Mononuclear cell (primary cell): ENCODE measurements around the gene RHBDF1. TPM values are rescaled to one million over a fixed set of nuclear protein-coding genes. Genes with fewer than 3 reads are reported as not detected.

ENCODE experiments used
- H3K27me3 ChIP-seq: 2 replicates; pipeline ENCODE4 v1.6.0; 2011; ENCODE audit warnings: low read length, control low read depth; ENCODE audit not compliant: insufficient read depth
- H3K4me1 ChIP-seq: 2 replicates; pipeline ENCODE4 v1.5.1; 2011; ENCODE audit warnings: mild to moderate bottlenecking, low read length, control low read depth; ENCODE audit not compliant: insufficient read depth
- H3K4me3 ChIP-seq: 2 replicates; pipeline ENCODE4 v1.5.1; 2011; ENCODE audit warnings: mild to moderate bottlenecking, low read length, moderate library complexity
- H3K9me3 ChIP-seq: 2 replicates; pipeline ENCODE4 v1.5.1; 2011; ENCODE audit warnings: low read depth, mild to moderate bottlenecking, control low read depth, low read length
- total RNA-seq: library from RNA; depleted of rRNA; stranded (reverse); fragments of >200 nt; gene quantifications from one replicate; pipeline ENCODE4 v1.2.3, GENCODE V29; 2012

The RHBDF1 gene, protein sequence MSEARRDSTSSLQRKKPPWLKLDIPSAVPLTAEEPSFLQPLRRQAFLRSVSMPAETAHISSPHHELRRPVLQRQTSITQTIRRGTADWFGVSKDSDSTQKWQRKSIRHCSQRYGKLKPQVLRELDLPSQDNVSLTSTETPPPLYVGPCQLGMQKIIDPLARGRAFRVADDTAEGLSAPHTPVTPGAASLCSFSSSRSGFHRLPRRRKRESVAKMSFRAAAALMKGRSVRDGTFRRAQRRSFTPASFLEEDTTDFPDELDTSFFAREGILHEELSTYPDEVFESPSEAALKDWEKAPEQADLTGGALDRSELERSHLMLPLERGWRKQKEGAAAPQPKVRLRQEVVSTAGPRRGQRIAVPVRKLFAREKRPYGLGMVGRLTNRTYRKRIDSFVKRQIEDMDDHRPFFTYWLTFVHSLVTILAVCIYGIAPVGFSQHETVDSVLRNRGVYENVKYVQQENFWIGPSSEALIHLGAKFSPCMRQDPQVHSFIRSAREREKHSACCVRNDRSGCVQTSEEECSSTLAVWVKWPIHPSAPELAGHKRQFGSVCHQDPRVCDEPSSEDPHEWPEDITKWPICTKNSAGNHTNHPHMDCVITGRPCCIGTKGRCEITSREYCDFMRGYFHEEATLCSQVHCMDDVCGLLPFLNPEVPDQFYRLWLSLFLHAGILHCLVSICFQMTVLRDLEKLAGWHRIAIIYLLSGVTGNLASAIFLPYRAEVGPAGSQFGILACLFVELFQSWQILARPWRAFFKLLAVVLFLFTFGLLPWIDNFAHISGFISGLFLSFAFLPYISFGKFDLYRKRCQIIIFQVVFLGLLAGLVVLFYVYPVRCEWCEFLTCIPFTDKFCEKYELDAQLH
- 0.21 TPM for total RNA-seq

DNA sequence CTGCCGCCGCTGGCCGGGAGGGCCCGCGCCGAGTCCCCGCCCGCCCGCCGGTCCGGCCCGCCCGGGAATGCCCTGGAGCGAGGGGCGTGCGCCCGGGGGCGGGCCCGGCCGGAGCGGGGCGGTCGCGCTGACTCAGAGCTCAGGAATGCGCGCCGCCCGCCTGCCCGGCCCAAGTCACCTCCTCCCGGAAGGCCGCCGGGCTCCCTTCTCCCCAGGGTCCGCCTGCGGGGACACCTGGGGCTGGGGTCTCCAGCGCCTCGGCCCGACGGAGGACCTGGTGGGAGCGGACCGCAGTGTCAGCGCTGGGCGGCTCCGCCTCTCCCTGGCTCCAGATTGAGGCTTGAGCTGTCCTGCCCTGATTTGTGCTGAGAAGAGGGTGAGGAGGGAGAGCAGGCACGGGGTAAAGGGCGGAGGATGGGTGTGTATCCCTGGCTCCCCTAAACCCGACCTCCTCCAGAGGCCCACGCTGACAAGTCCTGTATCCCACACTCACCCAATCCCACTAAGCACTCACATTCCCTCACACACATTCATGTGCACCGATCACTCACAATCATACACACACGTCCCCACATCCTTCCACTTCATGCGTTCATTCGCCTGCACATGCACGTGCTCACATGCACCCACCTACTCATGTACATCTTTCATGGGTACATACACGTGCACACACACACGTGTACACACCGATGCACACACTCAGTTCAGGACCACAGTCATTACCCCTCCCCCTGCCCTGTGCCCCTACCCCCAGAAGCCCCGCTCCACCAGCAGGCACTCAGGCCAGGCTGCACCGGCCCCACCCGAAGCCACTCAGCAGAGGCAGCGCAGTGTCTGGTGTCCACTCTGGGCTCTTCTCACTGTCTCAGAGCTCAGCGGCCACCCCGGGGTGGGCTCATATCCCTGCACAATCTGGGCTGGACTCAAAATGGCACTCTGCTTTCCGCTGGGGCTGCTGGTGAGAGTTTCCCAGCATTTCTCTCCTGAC, at the start of gene RHBDF1:
Gene RHBDF1, minus strand, starts transcription at position 71 of the 988 bp plus-strand sequence. CDS start 7,616 bp downstream, outside the sequence.
- Histone ChIP-seq H3K4me3 (no peak within 1 kb of the TSS), H3K27me3 (peaks cover 31% of the 10 kb centered on the region), H3K4me1 (peaks cover 23% of the 10 kb centered on the region), H3K9me3 (no peaks in the 10 kb centered on the region)

DNA sequence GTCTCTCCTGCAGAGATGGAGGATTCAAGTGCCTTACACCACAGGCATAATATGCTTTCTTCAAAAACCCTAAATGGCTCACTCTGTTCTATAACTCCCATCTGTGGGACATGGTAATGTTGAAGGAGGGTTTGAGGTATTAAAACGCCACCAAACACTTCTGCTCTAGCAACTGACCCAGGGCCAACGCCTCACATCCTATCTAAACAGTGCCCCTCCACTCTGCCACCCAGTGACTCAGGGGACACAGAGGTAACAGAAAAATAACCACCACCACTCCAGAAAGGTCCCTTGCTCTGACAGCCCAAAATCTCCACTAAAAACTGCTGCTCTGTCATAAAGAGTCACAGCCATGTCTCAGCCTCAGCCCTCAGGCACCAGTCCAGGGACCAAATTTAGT, 48.3 kb upstream of the RHBDF1 start:
- Histone ChIP-seq H3K9me3 (no peaks in the 10 kb centered on the region), H3K4me3 (no peak overlapping the region), H3K4me1 (no peaks in the 10 kb centered on the region), H3K27me3 (no peaks in the 10 kb centered on the region)

DNA sequence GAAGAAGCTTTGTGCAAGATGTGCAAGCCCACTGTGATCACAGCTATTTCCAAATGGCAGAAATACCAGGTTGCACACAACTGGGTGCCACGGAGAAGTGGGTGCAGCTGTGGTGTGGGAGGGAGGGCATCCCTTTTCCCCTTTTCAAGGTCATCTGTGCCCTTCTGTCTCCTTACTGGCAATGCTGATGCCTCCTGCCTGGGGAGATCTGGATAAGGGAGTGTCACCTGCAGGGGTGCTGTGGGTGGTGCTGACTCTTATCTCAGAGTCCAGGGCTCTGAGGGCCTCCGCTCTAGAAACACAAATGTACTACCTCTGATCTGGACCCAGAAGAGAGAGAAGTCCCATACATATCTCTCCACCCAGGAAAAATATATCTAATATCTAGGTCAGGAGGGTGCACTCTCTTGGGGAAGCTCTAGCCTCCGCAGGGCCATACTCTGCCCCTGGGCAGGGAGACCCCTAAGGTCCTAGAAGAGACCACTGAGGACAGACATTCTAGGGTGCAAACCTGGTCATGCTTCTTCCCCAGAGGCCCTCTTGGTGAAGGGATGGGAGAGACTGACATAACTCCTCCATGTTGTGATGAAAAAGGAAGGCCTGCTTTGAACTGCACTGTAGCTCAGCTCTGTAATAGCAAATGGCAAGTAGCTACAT, 47.5 kb upstream of the RHBDF1 start:
- H3K4me3 ChIP-seq: no peak overlapping the region
- no peaks in the 10 kb centered on the region for H3K27me3 ChIP-seq
- no peaks in the 10 kb centered on the region for H3K4me1 ChIP-seq
- H3K9me3 ChIP-seq: no peaks in the 10 kb centered on the region

DNA sequence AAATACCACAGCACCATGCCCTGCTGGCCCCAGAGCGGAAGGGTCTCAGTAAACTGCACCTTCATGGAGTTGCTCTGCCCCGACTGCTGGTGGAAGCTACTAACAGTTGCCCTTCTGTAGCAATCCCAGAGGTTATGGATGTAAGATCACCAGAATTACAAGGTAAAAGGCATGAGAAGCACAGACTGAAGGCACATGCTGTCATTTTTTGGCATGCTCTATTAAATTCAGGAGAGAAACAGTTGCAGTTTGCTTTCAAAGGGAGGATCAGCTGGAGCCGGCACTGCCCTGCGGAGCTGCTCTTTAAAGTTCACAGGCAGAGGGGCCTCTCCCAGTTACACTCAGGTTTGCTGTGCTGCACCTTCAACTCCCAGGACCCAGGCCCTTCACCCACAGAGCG, 46.9 kb upstream of the RHBDF1 start:
- H3K4me1 ChIP-seq: no peaks in the 10 kb centered on the region
- no peak overlapping the region for H3K4me3 ChIP-seq
- H3K9me3 ChIP-seq: no peaks in the 10 kb centered on the region
- H3K27me3 ChIP-seq: no peaks in the 10 kb centered on the region

DNA sequence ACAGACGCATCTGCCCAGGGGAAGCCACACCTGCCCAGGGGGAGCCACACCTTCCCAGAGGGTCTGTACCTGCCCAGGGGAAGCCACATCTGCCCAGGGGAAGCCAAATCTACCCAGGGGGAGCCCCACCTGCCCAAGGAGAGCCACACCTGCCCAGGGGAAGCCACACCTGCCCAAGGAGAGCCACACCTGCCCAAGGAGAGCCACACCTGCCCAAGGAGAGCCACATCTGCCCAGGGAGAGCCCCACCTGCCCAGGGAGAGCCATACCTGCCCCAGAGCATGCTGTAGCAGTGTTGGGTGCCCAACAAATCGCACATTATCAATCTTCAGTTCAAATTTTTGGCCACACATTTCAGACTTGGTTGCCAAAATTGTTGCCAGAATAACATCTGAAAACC, 46.4 kb upstream of the RHBDF1 start:
- no peak overlapping the region for H3K4me3 ChIP-seq
- H3K4me1 ChIP-seq: no peaks in the 10 kb centered on the region
- H3K27me3 ChIP-seq: no peaks in the 10 kb centered on the region
- H3K9me3 ChIP-seq: no peaks in the 10 kb centered on the region

DNA sequence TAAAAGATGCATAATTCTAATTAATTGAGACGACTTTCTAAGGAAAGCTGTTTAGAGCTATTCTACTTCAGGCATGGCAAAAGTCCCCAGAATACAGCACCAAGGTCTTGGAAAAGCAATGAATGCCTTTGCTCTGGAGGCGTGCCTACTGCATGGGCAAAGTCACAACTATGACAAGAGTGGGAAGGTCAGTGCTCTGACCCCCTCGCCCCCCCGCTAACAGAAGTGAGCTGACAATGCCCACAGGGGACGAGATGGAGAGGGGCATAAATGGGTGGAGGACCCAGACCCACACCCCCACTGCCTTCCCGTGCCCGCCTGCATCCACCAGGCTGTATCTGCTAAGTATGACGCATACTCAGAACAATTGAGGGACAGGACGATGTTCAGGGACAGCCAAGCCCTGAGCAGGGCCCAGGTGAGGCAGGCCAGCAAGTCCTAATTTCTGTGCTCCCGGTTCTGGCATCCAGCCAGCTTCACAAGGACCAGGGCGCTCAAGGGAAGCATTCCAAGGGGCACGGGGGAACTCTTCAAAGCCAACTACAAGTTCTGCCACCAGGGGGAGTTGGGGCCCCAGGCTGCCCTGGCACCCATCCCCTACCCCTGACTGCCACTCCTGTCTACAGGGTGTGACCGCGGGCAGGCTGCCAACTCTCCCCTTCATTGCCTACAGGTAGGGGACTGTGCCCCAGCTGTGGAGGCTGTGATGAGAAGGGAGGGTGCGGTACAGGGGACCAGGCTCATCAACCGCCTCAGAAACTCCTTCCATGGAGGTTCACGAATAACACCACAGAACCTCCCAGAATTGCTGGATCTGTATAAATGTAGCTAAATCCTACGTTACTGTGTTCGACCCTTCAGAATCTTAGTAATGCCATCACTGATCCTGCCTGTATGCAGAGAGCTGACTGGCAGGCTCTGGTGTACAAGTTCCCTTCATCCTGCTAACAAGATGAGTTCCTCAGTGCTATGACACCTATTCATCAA, 45.2 kb upstream of the RHBDF1 start:
- H3K4me1 ChIP-seq: no peaks in the 10 kb centered on the region
- H3K27me3 ChIP-seq: no peaks in the 10 kb centered on the region
- no peaks in the 10 kb centered on the region for H3K9me3 ChIP-seq
- H3K4me3 ChIP-seq: no peak overlapping the region

DNA sequence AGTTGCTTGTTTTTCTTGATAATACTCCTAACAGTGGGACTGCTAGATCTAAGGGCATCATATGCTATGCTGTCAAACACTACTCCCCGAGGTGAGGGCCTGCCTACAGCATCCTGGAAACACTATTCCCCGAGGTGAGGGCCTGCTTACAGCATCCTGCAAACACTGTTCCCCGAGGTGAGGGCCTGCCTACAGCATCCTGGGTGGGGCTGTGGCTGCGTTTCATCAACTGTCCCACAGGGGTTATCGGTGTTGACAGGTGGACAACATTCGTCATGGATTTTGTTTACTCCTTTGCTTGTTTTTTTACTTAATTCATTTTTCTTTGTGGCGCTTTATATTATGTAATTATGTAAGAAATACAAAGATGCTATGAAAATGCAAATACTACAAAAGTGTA, 43.6 kb upstream of the RHBDF1 start:
- H3K27me3 ChIP-seq: no peaks in the 10 kb centered on the region
- no peak overlapping the region for H3K4me3 ChIP-seq
- H3K4me1 ChIP-seq: no peaks in the 10 kb centered on the region
- no peaks in the 10 kb centered on the region for H3K9me3 ChIP-seq

DNA sequence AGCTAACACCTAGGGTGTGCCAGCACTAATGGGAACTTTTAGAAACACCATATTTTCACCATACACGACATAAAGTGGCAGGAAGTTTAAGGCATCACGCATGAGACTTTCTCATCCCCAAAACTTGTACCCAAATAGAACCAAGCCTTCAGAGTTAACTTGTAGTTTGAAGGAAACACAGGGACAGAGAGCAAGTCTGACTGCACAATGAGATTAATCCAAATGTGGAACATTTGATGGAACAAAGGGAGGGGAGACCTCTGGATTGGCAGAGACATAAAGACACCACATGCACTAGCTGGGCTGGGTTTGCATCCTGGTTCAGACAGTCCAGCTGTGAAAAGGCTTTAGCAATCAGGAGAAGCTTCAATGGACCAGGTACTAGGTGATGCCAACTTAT, 41.9 kb upstream of the RHBDF1 start:
- H3K4me1 ChIP-seq: no peaks in the 10 kb centered on the region
- no peaks in the 10 kb centered on the region for H3K9me3 ChIP-seq
- no peaks in the 10 kb centered on the region for H3K27me3 ChIP-seq
- no peak overlapping the region for H3K4me3 ChIP-seq

DNA sequence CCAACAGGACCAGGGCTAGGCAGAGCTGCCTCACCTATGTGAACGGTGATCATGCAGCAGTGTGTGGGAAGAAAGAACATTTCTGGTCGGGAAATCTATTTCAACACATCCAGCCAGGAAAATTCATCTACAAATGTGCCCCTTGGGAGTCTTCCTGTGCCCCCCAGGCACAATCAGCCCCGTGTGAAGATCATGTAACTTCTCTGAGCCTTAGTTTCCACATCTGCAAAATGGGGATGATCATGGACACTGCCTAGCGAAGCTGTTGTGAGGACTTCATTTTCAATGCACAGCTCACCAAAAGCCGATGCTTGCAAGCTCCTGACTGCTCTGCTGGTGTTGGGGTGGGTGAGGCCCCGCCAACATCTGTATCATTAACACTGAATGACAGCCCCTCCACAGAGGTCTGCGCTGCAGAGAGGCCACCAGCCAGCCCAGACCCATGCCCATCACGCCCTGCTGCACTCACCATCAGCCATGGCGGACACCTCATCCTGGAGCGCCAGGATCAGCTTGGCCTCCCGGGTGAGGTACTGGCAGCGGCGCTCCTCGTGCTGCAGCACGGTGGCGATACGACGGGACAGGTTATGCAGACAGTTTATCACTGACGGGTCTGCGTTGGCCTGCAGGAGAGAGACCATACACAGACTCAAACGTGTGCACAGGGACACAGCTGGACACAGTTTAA, 39.9 kb upstream of the RHBDF1 start:
- no peaks in the 10 kb centered on the region for H3K27me3 ChIP-seq
- H3K9me3 ChIP-seq: no peaks in the 10 kb centered on the region
- H3K4me1 ChIP-seq: no peaks in the 10 kb centered on the region

DNA sequence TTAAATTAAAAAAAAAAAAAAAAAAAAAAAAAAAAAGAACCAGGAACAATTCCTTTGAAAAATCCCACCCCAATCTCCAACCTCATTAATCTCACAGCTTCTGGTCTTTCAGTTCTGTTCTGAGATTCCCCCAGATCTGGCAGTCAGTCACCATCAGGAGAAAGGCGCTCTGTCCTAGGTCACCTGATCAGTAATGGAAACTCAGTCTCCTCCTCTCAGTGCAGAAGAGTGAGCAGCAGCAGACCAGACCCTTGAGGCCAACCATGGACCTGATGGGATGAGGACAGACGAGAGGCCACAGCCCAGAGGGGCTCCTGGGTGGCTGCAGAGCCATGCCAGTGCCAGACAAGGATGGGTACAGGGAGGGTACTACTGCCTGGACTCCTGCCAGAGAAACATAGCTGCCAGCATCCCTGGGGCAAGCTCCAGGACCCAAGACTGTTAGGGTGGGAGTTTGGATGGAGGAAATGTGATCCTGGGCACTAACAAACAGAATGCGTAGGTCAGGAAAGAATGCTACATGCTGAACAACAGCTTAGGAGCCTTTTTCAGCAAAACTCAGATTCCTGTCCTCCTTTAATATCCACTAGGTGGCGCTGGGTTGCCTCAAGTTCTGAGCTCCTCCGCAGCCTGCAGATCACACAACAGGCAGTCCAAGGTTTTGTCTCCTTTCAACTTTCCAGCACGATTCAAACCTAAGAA, 34.3 kb upstream of the RHBDF1 start:
- H3K9me3 ChIP-seq: no peaks in the 10 kb centered on the region
- H3K4me1 ChIP-seq: no peaks in the 10 kb centered on the region
- no peaks in the 10 kb centered on the region for H3K27me3 ChIP-seq
- H3K4me3 ChIP-seq: no peak overlapping the region

More for the DNA sequence above, 39.9 kb upstream of the RHBDF1 start:
- no peak overlapping the region for H3K4me3 ChIP-seq

DNA sequence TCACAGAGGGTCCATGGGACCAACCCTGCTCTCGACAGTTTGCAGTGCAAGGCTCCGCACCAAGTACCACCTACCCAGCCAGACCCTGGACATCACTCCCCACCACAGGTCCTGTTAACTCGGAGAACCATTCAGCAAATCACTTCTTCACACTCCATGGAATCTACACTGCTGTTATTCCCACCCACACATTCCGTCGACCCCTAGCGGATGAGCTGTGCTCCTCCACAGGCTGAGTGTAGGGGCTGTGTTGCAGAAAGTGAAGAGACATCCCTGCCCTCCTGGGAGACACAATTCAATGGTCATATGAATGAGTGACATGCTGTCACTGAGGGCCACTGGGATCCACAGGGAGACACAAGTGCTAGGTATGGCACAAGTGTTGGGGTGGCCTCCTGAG, 33.1 kb upstream of the RHBDF1 start:
- no peaks in the 10 kb centered on the region for H3K4me1 ChIP-seq
- H3K4me3 ChIP-seq: no peak overlapping the region

DNA sequence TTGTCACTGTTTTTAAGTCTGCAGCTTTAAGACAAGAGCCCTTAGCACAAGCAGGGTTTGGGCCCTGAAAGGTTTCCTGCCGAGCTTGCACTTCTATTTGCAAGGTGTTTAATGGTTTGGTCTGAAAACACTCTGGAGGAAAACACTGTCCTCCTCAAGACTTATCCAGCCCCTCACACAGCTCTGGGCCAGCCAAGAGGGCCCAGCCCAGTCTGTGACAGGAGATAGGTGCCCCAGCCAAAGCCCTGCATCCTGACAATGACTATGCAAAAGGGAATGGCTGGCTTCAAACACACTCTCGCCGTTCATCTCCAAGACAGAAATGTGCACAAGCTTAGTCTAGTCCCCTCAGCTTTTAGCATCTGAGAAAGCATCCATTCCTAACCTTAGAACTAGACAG, 32.5 kb upstream of the RHBDF1 start:
- Histone ChIP-seq H3K4me1 (no peaks in the 10 kb centered on the region), H3K4me3 (no peak overlapping the region), H3K9me3 (no peaks in the 10 kb centered on the region), H3K27me3 (no peaks in the 10 kb centered on the region)

More for the DNA sequence above, 33.1 kb upstream of the RHBDF1 start:
- Histone ChIP-seq H3K9me3 (no peaks in the 10 kb centered on the region), H3K27me3 (no peaks in the 10 kb centered on the region)
